ENCODE data around the gene NDUFB7.
"Not testable (repeated sequence)": the region's sequence is repeated elsewhere in the genome, so short reads cannot be mapped to it uniquely, and the experiment has no call there.

NDUFB7 gene

DNA sequence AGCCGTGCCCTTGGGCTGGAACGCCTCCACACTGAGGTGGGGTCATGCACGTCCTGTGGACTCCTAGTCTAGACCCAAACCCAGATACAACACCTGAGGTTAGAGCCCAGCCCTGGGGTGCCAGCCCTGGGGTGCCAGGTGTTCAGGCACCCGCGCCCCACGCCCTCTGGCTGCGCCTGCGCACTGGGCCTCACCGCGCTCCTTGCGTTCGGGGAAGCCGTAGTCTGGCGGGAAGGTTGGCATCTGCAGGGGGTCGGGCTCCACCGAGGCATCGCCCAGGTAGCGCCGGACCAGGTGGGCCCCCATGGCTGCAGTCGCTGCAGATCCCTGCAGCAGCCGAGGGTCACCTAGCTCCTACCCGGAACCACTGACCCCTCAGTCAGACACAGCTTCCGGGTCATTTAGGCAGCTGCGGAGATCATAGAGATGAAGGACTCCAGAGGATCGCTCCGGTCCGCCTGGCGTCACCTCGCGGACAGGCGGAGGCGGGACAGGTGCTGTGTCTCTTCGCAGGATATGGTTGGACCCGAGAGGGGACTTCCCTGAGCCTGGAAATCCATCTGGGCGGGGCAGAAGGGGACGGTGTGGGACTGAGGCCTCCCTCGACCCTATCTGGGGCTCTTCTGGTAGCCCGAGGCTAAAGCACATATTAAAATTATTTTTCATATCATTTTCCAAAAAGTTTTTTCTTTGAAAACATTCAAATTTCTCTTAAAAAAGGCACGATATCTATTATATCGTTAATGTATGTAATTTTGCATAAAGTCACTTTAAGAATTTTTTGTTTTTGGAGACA, at the start of gene NDUFB7:
NDUFB7 (minus strand) TSS at position 372 of the 796 bp plus-strand sequence; CDS start at position 306, 66 bp downstream.
- peak; percentile 83 for DNase-seq (ENCODE audit: low spot score)

GRCh38 chr19:14619404-14619803, 47.5 kb upstream of the NDUFB7 start:
- DNase-seq (ENCODE audit: low spot score) = no peak

- no peak for DNase-seq (ENCODE audit: low spot score)
These were observed 44.5 kb upstream of the NDUFB7 start for GRCh38 chr19:14616407-14616806.

- no peak for DNase-seq (ENCODE audit: low spot score)
These were observed 43.8 kb upstream of the NDUFB7 start for GRCh38 chr19:14615623-14616022.

- DNase-seq (ENCODE audit: low spot score) = no peak
These were observed 42.2 kb upstream of the NDUFB7 start for GRCh38 chr19:14614099-14614412.

- not testable (repeated sequence) for DNase-seq (ENCODE audit: low spot score)
These were observed 41.7 kb upstream of the NDUFB7 start for GRCh38 chr19:14613399-14614098.

- no peak for DNase-seq (ENCODE audit: low spot score)
These were observed 40.8 kb upstream of the NDUFB7 start for GRCh38 chr19:14612657-14613056.

DNA sequence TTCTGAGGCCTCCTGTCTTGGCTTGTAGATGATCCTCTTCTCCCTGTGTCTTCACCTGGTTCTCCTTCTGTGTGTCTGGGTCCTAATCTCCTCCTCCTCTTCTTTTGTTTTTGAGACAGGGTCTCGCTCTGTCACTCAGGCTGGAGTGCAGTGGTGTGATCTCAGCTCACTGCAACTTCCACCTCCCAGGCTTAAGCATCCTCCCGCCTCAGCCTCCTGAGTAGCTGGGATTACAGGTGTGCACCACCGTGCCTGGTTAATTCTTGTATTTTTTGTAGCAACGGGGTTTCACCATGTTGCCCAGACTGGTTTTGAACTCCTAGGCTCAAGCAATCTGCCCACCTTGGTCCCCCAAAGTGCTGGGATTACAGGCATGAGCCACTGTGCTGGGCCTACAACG, 40.4 kb upstream of the NDUFB7 start:
- DNase-seq (ENCODE audit: low spot score) = not testable (repeated sequence)

DNA sequence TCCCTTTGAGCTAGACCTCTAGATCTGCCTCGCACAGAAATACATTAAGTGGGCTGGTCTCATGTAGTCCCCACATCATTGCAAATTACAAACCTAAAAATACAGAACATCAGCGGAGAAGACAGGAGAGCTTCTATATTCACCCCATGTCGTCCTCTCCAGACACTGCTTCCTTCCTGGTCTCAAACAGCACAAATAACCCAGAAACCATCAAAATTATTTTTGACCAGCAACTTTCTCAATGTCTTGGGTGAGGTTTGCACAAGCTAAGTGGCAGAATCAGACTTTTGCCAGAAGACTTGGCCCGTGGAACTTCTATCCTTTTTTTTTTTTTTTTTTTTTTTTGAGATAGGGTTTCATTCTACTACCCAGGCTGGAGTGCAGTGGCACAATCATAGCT, 39.2 kb upstream of the NDUFB7 start:
- no peak for DNase-seq (ENCODE audit: low spot score)

GRCh38 chr19:14606627-14607026, 34.8 kb upstream of the NDUFB7 start:
- DNase-seq (ENCODE audit: low spot score) = no peak

- no peak for DNase-seq (ENCODE audit: low spot score)
These were observed 32.1 kb upstream of the NDUFB7 start for GRCh38 chr19:14603990-14604387.

GRCh38 chr19:14599548-14600147, 27.8 kb upstream of the NDUFB7 start:
- DNase-seq (ENCODE audit: low spot score) = no peak

DNA sequence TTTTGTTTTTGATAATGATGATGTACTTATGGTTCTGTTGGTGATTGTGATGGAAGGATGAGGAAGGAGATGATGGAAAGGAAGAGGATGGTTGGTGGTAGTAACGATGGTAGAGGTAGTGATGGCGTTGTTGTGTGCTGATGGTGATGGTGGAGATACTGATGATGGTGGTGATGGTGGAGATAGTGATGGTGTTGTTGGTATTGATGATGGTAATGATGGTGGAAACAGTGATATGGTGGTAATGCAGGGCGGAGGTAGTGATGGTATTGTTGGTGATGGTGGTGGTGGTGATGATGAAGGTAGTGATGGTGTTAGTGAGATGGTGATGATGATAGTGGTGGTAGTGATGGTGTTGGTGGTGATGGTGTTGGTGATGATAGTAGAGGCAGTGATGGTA, 23.7 kb upstream of the NDUFB7 start:
- no peak for DNase-seq (ENCODE audit: low spot score)

GRCh38 chr19:14589433-14589832, 17.6 kb upstream of the NDUFB7 start:
- DNase-seq (ENCODE audit: low spot score) = not testable (repeated sequence)

DNA sequence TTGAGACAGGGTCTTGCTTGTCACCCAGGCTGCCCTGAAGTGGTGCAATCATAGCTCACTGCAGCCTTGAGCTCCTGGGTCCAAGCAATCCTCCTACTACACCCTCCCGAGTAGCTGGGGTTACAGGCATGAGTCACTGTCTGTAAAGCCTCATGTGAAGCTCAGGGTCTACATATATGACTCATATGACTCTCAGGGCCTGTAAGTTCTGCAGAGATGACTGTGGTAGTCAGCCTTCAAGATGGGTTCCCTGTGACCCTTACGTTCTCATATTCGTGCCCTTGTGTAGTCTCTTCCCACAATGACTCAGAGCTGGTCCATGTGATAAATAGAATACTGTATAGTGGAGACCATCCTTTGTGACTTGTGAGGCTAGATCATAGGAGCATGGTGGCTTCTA, 13.3 kb upstream of the NDUFB7 start:
- not testable (repeated sequence) for DNase-seq (ENCODE audit: low spot score)

DNA sequence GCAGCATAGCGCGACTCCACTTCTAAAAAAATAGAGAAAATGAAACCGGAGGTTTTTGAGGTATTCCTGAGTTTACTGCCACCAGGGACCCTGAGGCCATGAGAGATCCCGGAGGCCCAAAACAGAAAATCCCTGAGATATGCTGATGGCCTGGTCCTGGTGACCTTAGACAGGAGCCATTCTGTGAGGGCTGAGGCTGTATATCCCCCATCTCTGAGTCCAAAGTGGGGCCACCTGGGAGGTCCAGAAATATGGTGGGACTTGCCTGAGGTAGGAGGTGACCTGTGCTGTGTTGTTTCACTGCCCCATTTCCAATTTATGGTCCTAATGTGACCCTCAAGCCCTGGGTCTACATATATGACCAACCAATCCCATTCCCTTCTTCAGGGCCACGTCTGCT, 12.5 kb upstream of the NDUFB7 start:
- not testable (repeated sequence) for DNase-seq (ENCODE audit: low spot score)

DNA sequence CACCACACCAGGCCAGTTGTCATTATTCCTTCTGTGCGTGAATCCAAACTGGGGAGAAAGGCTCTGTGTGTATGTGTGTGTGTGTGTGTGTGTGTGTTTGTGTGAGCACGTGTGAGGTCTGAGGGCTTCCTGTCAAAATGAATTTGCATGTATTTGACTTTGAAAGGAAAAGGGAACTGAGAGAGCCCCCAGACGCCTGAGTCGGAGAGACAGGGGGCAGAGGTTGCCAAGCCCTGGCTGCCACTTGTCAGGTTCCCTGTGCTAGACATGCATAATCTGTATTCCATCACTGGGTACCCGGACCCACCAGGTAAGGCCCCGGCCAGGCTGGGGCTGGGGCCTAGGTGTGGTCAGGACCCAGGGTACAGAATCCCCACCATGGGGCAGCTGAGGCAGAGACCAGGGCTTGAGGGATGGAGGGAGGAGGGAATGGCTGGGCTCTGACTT, 11.1 kb upstream of the NDUFB7 start, which contains the start of gene CLEC17A:
CLEC17A (plus strand) TSS at position 191 of the 447 bp plus-strand sequence; CDS start at position 268, 77 bp downstream.
- no peak for DNase-seq (ENCODE audit: low spot score)

DNA sequence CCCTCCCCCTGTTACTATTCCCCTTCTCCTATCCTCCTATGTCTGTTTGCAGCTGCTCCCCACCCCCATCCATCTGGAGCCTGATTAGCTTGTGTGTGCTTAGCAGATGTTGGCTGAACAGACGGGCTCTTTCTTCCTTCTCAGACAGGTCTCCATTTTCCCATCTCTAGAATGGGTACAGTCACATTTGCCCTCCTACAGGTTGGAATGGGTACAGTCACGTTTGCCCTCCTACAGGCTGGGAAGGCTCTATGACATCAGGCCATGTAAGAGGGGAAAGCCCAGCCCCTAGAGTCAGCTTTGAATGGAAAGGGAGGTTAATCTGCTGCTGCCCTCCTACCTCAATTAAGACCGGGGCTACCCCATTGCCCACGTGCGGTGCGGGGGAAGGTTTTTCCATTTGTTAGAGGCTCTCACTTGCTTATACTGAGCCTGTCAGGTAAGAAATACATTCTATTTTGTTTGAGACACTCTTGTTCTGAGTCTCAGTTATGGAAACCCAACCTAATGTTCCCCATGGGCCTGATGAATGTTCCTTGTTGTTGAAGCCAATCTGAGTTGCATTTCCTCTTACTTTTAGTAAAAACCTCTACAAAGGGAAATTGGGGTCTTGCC, 8.9 kb upstream of the NDUFB7 start:
- DNase-seq (ENCODE audit: low spot score) = no peak

GRCh38 chr19:14577885-14578427, 6.1 kb upstream of the NDUFB7 start:
- no peak for DNase-seq (ENCODE audit: low spot score)

DNA sequence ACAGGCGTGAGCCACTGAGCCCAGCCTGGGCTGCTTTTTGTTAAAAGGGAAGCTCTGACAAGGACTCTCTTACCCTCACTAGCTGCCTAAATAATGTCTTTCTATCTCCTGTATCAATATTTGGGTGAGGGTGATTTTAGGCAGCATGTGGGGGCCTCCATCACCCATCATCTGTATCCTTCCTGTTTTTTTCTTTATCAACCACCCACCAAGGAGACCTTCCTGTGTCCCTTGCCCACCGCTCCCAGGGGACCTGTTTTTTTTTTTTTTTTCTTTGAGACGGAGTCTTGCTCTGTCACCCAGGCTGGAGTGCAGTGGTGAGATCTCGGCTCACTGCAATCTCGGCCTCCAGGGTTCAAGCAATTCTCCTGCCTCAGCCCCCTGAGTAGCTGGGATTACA, 5.4 kb upstream of the NDUFB7 start:
- no peak for DNase-seq (ENCODE audit: low spot score)

- DNase-seq (ENCODE audit: low spot score) = no peak
These were observed 4.5 kb upstream of the NDUFB7 start for GRCh38 chr19:14576363-14576762.

DNA sequence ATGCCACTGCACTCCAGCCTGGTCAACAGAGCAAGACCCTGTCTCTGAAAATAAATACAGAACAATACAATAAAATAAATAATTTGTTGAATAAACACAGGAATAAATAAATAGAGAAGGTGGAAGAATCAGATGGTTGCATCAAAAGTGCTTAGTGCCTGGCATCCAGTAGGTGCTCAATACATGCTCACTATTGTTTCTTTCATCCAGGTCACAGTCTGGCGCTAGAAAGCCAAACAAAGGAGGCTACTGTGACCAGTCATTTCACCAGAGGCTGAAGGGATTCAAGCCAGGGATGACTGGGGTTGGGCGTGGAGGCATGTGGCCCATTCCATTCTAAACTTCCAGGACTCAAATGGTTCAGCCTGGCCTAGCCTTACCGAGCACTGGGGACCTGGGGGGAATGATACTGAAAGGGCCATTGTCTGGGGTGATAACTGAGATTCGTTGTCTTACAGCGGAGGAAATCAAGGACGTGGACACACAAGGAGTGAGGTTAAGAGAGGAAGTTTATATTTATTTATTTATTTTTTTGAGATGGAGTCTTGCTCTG, 3.6 kb upstream of the NDUFB7 start:
- DNase-seq (ENCODE audit: low spot score) = peak; percentile 53
